GM12878 (cell line): ENCODE measurements around the gene SHC4. TPM values are rescaled to one million over a fixed set of nuclear protein-coding genes. Genes with fewer than 3 reads are reported as not detected.

Experiments
- ATAC-seq: fragments of 200-7000 bp; cut with Tn5 transposase; 3 replicates; pipeline ENCODE4 v1.9.1; 2020; ENCODE audit warnings: mild to moderate bottlenecking, moderate library complexity
- BruUV-seq: library from RNA; stranded (reverse); fragments of 400-500 nt; replicated peaks from 2 replicates; lab custom pipeline; 2021; lab: Mats Ljungman, UMichigan
- CTCF ChIA-PET: fragments of 300-600 bp; sonication (Branson Sonifier 250); formaldehyde crosslinking; extraction: SDS; loops from one replicate; lab custom pipeline; 2021; ENCODE audit warnings: inconsistent platforms; lab: Yijun Ruan, JAX
- POLR2A ChIA-PET: fragments of 350-600 bp; formaldehyde crosslinking; extraction: SDS; loops from one replicate; lab custom pipeline; 2021; ENCODE audit warnings: inconsistent platforms; lab: Charles Lee
- RAD21 ChIA-PET: fragments of 300-600 bp; sonication (Branson Sonifier 250); formaldehyde crosslinking; loops from one replicate; lab custom pipeline; 2023; ENCODE audit warnings: antibody characterized with exemption; ENCODE audit not compliant: unreplicated experiment; lab: Charles Lee
- SMC1A ChIA-PET: fragments of 300-600 bp; sonication (Branson Sonifier 250); formaldehyde crosslinking; loops from one replicate; lab custom pipeline; 2023; ENCODE audit not compliant: unreplicated experiment, uncharacterized antibody; lab: Charles Lee
- DNase-seq: peaks from one replicate; pipeline ENCODE4 v3.0.0-alpha.2; 2011; ENCODE audit warnings: low read depth, low spot score
- FAIRE-seq: peaks from 3 replicates; lab custom pipeline; 2011; peaks lifted over from hg19 to GRCh38; lab: Jason Lieb, UNC
- H2AFZ ChIP-seq: 2 replicates; pipeline ENCODE4 v1.6.0; 2011; ENCODE audit warnings: low read depth, low read length, control low read depth; ENCODE audit not compliant: control insufficient read depth
- H3K27ac ChIP-seq: 2 replicates; pipeline ENCODE4 v1.5.1; 2011; ENCODE audit warnings: control low read depth; ENCODE audit not compliant: control insufficient read depth, insufficient read depth
- H3K27me3 ChIP-seq, 2 experiments: replicated peaks in 1 of 2; 2 replicates each; pipeline versions ENCODE4 v1.6.0 to v1.6.1; 2011; ENCODE audit warnings: low read length in 1 of 2; ENCODE audit not compliant: control insufficient read depth in 2 of 2, insufficient read depth in 2 of 2
- H3K36me3 ChIP-seq, 2 experiments: 2 replicates each; pipeline ENCODE4 v1.5.1; 2011; ENCODE audit warnings: low read length in 1 of 2; ENCODE audit not compliant: control insufficient read depth in 2 of 2, insufficient read depth in 2 of 2
- H3K4me1 ChIP-seq: 2 replicates; pipeline ENCODE4 v1.6.1; 2011; ENCODE audit warnings: mild to moderate bottlenecking, low read length, moderate library complexity, mixed read lengths; ENCODE audit not compliant: control insufficient read depth, insufficient read depth
- H3K4me2 ChIP-seq: 2 replicates; pipeline ENCODE4 v1.6.0; 2011; ENCODE audit warnings: control low read depth; ENCODE audit not compliant: control insufficient read depth, insufficient read depth
- H3K4me3 ChIP-seq: fragments of 200-600 bp; sonication (generic); 2 replicates; pipeline ENCODE4 v1.5.1; 2016
- H3K79me2 ChIP-seq: 2 replicates; pipeline ENCODE4 v1.6.0; 2011; ENCODE audit warnings: low read length; ENCODE audit not compliant: control insufficient read depth, insufficient read depth
- H3K9ac ChIP-seq: 2 replicates; pipeline ENCODE4 v1.8.0; 2011; ENCODE audit warnings: low read length, control low read depth, mixed read lengths; ENCODE audit not compliant: control insufficient read depth, insufficient read depth
- H3K9me3 ChIP-seq: replicated peaks from 3 replicates; pipeline ENCODE4 v1.5.1; 2011; ENCODE audit warnings: mild to moderate bottlenecking, low read length; ENCODE audit not compliant: control insufficient read depth, insufficient read depth
- H4K20me1 ChIP-seq: 2 replicates; pipeline ENCODE4 v1.6.0; 2011; ENCODE audit not compliant: control insufficient read depth, insufficient read depth
- CBX5 ChIP-seq: sonication (generic); IDR thresholded peaks from 2 replicates; pipeline ENCODE4 v1.6.1; 2016; ENCODE audit warnings: low read depth, moderate library complexity, mild to moderate bottlenecking, inconsistent platforms
- CHD4 ChIP-seq: fragments of 200-600 bp; sonication (generic); IDR thresholded peaks from 2 replicates; pipeline ENCODE4 v1.6.1; 2016; ENCODE audit warnings: mild to moderate bottlenecking
- DPF2 ChIP-seq: fragments of 450-650 bp; IDR thresholded peaks from 2 replicates; pipeline ENCODE4 v1.6.1; 2017; ENCODE audit warnings: mild to moderate bottlenecking
- HDAC2 ChIP-seq: fragments of 200-600 bp; sonication (generic); IDR thresholded peaks from 2 replicates; pipeline ENCODE4 v1.6.1; 2017
- JUNB ChIP-seq: IDR thresholded peaks from 2 replicates; pipeline ENCODE4 v1.6.1; 2016; ENCODE audit warnings: antibody characterized with exemption, mild to moderate bottlenecking
- MYC ChIP-seq: IDR thresholded peaks from 2 replicates; pipeline ENCODE4 v1.6.1; 2011; ENCODE audit warnings: mild to moderate bottlenecking, low read length, moderate library complexity, inconsistent platforms; ENCODE audit not compliant: insufficient read depth, insufficient replicate concordance, insufficient read length, severe bottlenecking
- NKRF ChIP-seq: fragments of 450-650 bp; conservative IDR thresholded peaks from 2 replicates; pipeline ENCODE4 v1.6.1; 2017; ENCODE audit warnings: mild to moderate bottlenecking, moderate library complexity
- NR2C2 ChIP-seq: IDR thresholded peaks from 2 replicates; pipeline ENCODE4 v1.6.1; 2011; ENCODE audit warnings: borderline replicate concordance, low read depth; ENCODE audit not compliant: control insufficient read depth, insufficient read length
- NRF1 ChIP-seq: conservative IDR thresholded peaks from 2 replicates; pipeline ENCODE4 v1.6.1; 2011; ENCODE audit warnings: mild to moderate bottlenecking, low read depth, low read length, improper control_type of control experiment
- PAX5 ChIP-seq: IDR thresholded peaks from 2 replicates; pipeline ENCODE4 v1.6.1; 2011; ENCODE audit warnings: low read depth, low read length, borderline replicate concordance
- RAD21 ChIP-seq: IDR thresholded peaks from 2 replicates; pipeline ENCODE4 v1.6.1; 2011; ENCODE audit warnings: mild to moderate bottlenecking, low read depth, low read length, moderate library complexity; ENCODE audit not compliant: insufficient read depth
- RCOR1 ChIP-seq: conservative IDR thresholded peaks from 2 replicates; pipeline ENCODE4 v1.6.1; 2012; ENCODE audit warnings: low read depth, low read length, improper control_type of control experiment
- RELA ChIP-seq: fragments of 450-650 bp; IDR thresholded peaks from 2 replicates; pipeline ENCODE4 v1.8.0; 2014; ENCODE audit warnings: borderline replicate concordance; ENCODE audit not compliant: partially characterized antibody
- SP1 ChIP-seq: IDR thresholded peaks from one replicate; pipeline ENCODE4 v1.6.1; 2011; ENCODE audit warnings: low read depth, low read length
- SREBF2 ChIP-seq: IDR thresholded peaks from 2 replicates; pipeline ENCODE4 v1.6.1; 2012; ENCODE audit warnings: mild to moderate bottlenecking, low read length
- TCF3 ChIP-seq: IDR thresholded peaks from 2 replicates; pipeline ENCODE4 v1.6.1; 2012; ENCODE audit warnings: low read depth, mild to moderate bottlenecking, low read length, borderline replicate concordance; ENCODE audit not compliant: insufficient read depth
- ZNF217 ChIP-seq: fragments of 450-650 bp; IDR thresholded peaks from 2 replicates; pipeline ENCODE4 v1.6.1; 2017; ENCODE audit warnings: antibody characterized with exemption, mild to moderate bottlenecking
- ZNF384 ChIP-seq: IDR thresholded peaks from 2 replicates; pipeline ENCODE4 v1.6.1; 2012; ENCODE audit warnings: low read depth, mild to moderate bottlenecking, low read length, improper control_type of control experiment, borderline replicate concordance
- WGBS: methylation state at CpG from one replicate; pipeline ENCODE4 v1.1.6; 2016; ENCODE audit warnings: low lambda C conversion rate; ENCODE audit not compliant: insufficient replicate concordance, insufficient coverage; ENCODE audit errors: missing lambda C conversion rate; 5-methylcytosine and 5-hydroxymethylcytosine counted together
- in situ Hi-C: fragments of 300-500 bp; cut with MboI; formaldehyde crosslinking; loops from 9 replicates; pipeline ENCODE4 v1.14.3; 2018; ENCODE audit warnings: mixed read lengths
- intact Hi-C: fragments of 100-400 bp; cut with micrococcal nuclease; formaldehyde crosslinking; loops from one replicate; pipeline ENCODE4 v1.14.2; 2022; ENCODE audit not compliant: unreplicated experiment
- polyA plus RNA-seq, 11 experiments: library from polyadenylated mRNA; depleted of rRNA in 4 of 11; unstranded in 6 of 11; stranded (reverse) in 5 of 11; fragments of >200 nt; fragmentation: Nextera tagmentation in 4 of 11; fragmentation: Illumina TruSeq in 1 of 11; extraction: Ambion mirVana in 4 of 11; extraction: Trizol in 1 of 11; gene quantifications; 1 replicate in 1 of 11; 2 replicates in 10 of 11; pipeline versions ENCODE4 v1.2.1 to v1.2.3, GENCODE V29; 2011 to 2016; ENCODE audit warnings: inconsistent platforms in 2 of 11, missing spikeins in 2 of 11, low read depth in 1 of 11
- total RNA-seq, 4 experiments: library from RNA; depleted of rRNA in 3 of 4; stranded (reverse); fragments of >200 nt in 3 of 4; fragmentation: Illumina TruSeq in 1 of 4; extraction: Trizol in 1 of 4; gene quantifications; 2 replicates each; pipeline versions ENCODE4 v1.2.1 to v1.2.3, GENCODE V29; 2013 to 2021
- TF ChIP-seq, protein P1 (sequence below): fragments of 450-650 bp; IDR thresholded peaks from 2 replicates; pipeline ENCODE4 v1.6.1; 2017; ENCODE audit warnings: borderline replicate concordance

Gene SHC4
- total and polyA plus RNA-seq, 10 of the 15 experiments (the other 5 are each of a cell fraction or from before 2014, with no cell fraction given) = 0.04 to 0.87 (median 0.14) TPM

DNA sequence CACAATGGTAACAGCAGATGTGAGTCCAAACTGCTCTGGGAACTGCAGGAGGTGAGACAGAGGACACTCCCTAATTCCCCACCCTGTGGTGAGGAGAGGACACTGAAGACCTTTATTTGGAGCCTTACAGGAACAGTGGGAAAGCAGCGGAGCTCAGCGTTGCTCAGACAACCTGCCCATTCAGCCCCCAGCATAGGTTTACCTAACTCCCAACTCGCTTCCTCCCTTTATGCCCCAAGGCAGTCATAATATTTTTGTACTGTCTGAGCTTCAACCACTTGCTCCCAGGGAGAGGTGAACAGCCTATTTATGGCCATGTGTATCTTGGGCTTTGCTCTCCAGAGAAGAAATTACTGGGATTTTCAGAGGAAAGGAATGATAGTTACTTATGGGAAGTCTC lies 34.1 kb downstream of the SHC4 start:
- no peak for FAIRE-seq
- Histone ChIP-seq H2AFZ (no peak overlapping the region), H3K79me2 (no peaks in the 10 kb centered on the region), H4K20me1 (no peaks in the 10 kb centered on the region), H3K4me3 (no peak overlapping the region), H3K9me3 (no peaks in the 10 kb centered on the region), H3K36me3 (no peaks in the 10 kb centered on the region), H3K27me3 (no peaks in the 10 kb centered on the region), H3K4me1 (no peaks in the 10 kb centered on the region), H3K27ac (no peak overlapping the region), H3K4me2 (no peak overlapping the region), H3K9ac (no peak overlapping the region)
- in situ Hi-C loops = no loop called here
- SMC1A ChIA-PET = interaction anchor here (0.9 to 3.3 kb wide), 2 partner anchors 10 to 52 kb away, joined by 3 to 13 read pairs; partner anchors contain the start of gene EID1
- POLR2A ChIA-PET = no interaction called here
- intact Hi-C loops = no loop called here
- no peak for ATAC-seq
- no peak for TF ChIP-seq ZNF384
- TF ChIP-seq, protein P1, sequence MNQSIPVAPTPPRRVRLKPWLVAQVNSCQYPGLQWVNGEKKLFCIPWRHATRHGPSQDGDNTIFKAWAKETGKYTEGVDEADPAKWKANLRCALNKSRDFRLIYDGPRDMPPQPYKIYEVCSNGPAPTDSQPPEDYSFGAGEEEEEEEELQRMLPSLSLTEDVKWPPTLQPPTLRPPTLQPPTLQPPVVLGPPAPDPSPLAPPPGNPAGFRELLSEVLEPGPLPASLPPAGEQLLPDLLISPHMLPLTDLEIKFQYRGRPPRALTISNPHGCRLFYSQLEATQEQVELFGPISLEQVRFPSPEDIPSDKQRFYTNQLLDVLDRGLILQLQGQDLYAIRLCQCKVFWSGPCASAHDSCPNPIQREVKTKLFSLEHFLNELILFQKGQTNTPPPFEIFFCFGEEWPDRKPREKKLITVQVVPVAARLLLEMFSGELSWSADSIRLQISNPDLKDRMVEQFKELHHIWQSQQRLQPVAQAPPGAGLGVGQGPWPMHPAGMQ = no peak
- no peak for TF ChIP-seq CBX5
- TF ChIP-seq PAX5 = no peak
- no peak for TF ChIP-seq NRF1
- TF ChIP-seq CHD4 = no peak
- no peak for TF ChIP-seq SP1
- no peak for TF ChIP-seq SREBF2
- TF ChIP-seq MYC = no peak
- no peak for TF ChIP-seq NR2C2
- no peak for TF ChIP-seq HDAC2
- no peak for TF ChIP-seq RELA
- no peak for TF ChIP-seq TCF3
- TF ChIP-seq RAD21 = no peak
- TF ChIP-seq DPF2 = no peak
- no peak for TF ChIP-seq RCOR1
- TF ChIP-seq JUNB = no peak
- no peak for TF ChIP-seq ZNF217
- TF ChIP-seq NKRF = no peak
- RAD21 ChIA-PET = interaction anchor here (1.2 kb wide), 1 partner anchor 46 kb away, joined by 3 read pairs; no protein-coding TSS in a partner anchor
- BruUV-seq = no TSS peak
- WGBS = 94% methylated on average over 3 of the region's 3 CpGs
- DNase-seq = no peak
- CTCF ChIA-PET = interaction anchor here (1.4 kb wide), 1 partner anchor 46 kb away, joined by 4 read pairs; no protein-coding TSS in a partner anchor
